C4-2B (cell line): ENCODE results near the gene BTG2.

Source experiments
- ZFX ChIP-seq: fragments of 450-650 bp; IDR thresholded peaks from 2 replicates; pipeline ENCODE4 v1.6.1; 2017
- TF ChIP-seq, protein P1 (sequence below): fragments of 450-650 bp; conservative IDR thresholded peaks from 2 replicates; pipeline ENCODE4 v1.5.1; 2017; ENCODE audit warnings: mild to moderate bottlenecking

DNA sequence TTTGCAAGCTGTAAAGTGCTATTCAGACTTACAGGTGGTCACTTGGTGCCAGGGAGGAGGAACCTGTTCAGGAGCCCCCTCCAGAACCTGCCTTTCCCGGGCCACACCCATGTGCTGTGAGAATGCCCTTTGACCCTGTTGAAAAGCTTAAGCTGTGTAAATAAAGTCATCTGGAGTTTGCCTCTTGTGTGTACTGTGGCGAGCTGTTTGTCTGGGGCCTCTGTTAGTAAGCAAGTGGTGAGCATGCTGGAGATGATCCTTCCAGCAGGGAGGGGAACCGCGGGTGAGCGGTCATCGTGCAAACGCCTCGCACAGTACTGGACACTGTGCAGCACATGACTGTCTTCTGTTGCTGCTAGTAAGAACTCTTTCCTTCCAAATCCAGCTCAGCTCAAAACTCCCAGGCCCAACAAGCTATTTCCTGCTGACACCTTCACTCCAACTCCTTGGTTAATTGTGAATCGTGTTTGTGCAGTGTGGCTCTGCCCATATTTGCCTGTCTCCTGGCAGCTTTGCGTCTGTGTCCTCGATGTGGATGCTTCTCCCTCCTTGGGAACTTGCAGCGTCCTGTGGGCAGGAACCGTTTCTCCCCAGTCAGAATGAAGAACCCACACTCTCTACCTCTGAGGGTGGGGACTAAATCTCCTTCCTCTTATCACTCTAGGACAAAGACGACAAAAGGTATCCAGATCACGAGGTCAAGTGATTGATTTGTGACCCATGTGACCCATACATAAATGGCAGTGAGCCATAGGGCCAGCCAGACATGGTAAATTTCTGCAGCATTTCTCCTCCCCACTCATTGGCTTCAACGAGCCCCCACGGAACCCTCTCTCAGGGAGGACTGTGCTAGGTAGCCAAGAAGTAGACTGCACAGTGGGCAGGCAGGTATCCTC is 13.9 kb upstream of the BTG2 start:
- TF ChIP-seq, protein P1, sequence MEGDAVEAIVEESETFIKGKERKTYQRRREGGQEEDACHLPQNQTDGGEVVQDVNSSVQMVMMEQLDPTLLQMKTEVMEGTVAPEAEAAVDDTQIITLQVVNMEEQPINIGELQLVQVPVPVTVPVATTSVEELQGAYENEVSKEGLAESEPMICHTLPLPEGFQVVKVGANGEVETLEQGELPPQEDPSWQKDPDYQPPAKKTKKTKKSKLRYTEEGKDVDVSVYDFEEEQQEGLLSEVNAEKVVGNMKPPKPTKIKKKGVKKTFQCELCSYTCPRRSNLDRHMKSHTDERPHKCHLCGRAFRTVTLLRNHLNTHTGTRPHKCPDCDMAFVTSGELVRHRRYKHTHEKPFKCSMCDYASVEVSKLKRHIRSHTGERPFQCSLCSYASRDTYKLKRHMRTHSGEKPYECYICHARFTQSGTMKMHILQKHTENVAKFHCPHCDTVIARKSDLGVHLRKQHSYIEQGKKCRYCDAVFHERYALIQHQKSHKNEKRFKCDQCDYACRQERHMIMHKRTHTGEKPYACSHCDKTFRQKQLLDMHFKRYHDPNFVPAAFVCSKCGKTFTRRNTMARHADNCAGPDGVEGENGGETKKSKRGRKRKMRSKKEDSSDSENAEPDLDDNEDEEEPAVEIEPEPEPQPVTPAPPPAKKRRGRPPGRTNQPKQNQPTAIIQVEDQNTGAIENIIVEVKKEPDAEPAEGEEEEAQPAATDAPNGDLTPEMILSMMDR, result no peak
- no peak for TF ChIP-seq ZFX
